Measurements from ENCODE around the gene CELF5.
A peak's percentile ranks its signal among the peaks of the same experiment; 100 is the strongest.
"Not testable (repeated sequence)": the region's sequence is repeated elsewhere in the genome, so short reads cannot be mapped to it uniquely, and the experiment has no call there.

CELF5 gene

GRCh38 chr19:3208317-3209207 lies 15.9 kb upstream of the CELF5 start:
- no peak for DNase-seq

DNA sequence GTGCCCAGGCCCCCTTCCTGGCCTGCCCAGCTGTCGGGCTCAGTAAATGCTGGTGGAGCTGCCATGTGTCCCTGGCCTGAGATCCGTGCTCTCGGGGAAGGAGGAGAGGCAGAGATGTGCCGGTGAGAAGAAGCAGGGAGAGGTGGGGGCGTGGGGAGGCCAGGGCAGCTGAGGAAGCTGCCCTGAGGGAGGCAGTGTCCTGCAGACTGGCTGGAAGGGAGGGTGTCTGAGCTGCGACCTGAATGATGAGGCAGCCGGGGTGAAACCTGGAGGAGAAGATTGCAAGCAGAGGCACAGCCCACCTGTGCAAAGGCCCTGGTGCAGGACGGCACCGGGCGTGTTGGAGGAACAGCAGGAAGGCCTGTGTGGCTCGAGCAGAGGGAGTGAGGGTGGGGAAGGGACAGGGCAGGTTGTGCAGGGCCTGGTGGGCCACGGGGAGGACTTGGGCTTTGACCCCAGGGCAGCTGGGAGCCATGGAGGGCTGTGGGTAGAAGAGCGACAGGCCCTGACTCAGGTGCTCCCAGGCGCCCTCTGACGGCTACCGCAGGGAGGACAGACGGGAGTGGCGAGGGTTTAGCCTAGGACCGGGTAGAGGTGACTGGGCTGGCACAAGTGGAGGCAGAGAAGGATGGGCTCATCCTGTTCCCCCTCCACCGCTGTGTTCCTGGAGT lies 14.0 kb upstream of the CELF5 start:
- peak; percentile 69 to 74 for DNase-seq

- no peak for DNase-seq
These were observed 13.3 kb upstream of the CELF5 start for GRCh38 chr19:3211191-3211590.

DNA sequence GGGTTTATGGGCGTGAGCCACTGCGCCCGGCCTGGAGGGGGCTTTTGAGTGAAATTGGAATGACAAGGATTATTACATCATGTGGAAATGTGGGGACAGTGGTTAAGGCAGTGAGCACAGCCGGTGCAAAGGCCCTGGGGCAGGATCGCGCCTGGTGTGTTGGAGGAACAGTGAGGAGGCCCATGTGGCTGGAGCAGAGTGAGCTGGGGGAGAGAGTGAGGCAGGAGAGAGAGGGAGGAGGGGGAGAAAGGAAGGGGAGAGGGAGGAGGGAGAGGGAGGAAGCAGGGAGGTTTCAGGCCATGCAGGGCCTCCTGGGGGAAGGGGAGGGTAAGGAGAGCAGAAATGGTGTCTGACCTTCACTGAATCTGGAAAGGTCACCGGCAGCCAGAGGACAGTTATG lies 11.3 kb upstream of the CELF5 start:
- DNase-seq, result no peak

DNA sequence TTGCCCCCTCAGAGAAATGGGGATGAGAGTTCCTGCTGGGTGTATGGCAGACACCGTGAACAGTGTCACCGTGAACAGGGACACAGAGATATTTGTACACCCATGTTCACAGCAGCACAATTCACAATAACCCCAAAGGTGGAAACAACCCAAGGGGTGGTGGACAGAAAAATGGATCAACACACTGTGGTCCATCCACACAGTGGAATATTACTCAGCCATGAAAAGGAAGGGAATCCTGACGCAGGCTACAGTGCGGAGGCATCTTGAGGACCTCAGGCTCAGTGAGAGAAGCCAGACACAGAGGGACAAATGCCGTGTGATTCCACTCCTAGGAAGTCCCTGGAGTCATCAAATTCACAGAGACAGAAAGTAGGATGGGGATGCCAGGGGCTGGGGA lies 7.6 kb upstream of the CELF5 start:
- DNase-seq, result no peak

DNA sequence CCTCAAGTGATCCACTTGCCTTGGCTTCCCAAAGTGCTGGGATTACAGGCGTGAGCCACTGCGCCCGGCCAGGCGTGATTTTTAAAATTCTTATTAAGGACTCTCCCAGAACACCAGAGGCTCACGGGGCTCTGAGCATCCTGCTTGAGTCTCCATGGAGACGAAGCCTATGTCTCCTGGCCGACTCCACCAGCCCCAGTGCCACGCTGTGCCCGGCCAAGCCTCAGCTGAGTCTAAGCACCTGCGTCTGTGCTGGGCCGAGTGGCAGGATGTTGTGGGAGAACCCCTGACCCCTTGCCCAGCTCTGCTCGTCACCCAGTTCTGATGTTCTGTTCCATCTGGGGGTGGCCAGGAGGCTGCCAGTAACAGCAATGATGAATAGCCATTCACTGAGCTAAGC lies 3.9 kb upstream of the CELF5 start:
- no peak for DNase-seq

DNA sequence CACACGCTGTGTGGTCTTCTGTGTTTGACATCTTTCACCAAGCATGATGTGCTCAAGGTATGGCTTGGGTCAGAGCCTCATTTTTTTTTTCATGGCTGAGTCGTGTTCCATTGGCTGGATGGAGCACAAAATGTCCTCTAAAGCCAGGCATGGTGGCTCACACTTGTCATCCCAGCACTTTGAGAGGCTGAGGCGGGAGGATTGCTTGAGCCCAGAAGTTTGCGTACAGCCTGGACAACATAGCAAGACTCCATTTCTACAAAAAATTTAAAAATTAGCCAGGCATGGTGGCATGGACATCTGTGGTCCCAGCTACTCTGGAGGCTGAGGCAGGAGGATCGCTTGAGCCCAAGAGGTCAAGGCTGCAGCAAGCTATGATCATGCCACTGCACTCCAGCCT lies 2.9 kb upstream of the CELF5 start:
- not testable (repeated sequence) for DNase-seq

DNA sequence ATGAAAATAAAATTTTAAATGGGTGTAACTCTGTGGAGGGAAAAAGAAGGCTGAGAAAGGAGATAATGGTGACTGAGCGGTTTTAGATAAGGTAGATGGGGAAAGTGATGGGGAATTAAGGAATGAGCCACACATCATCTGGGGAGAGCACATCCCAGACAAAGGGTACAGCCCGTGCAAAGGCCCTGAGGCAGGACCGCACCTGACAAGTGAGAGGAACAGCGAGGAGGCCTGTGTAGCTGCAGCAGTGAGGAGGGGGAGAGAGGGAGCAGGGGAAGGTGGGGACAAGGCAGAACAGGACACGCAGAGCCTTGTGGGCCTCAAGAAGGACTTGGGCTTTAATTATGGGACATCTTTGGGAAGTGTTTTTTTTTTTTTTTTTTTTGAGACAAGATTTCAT lies 1.8 kb upstream of the CELF5 start:
- DNase-seq, result no peak

- DNase-seq, result no peak
These were observed 666 bp downstream of the CELF5 start for GRCh38 chr19:3225169-3225485.

DNA sequence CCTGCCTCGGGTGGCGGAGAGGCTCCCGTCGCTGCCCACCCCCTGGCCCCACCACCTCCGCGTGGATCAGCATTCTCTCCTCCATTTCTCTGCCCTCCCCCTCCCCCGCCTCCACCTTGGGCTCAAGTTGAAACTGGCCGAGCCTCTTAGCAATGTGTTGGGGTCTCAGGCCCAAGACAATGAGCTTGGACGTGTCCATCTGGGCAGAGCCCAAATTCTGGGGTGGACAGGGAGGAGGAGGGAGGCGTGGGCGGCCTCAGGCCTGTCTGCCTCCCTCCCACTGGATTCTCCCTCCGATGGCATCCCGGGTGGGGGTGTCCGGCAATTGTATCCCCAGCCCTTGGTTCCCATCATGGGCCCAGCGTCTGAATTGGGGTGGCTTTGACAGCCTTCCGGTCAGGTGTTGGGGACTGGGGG lies 1.2 kb downstream of the CELF5 start:
- DNase-seq, result no peak

DNA sequence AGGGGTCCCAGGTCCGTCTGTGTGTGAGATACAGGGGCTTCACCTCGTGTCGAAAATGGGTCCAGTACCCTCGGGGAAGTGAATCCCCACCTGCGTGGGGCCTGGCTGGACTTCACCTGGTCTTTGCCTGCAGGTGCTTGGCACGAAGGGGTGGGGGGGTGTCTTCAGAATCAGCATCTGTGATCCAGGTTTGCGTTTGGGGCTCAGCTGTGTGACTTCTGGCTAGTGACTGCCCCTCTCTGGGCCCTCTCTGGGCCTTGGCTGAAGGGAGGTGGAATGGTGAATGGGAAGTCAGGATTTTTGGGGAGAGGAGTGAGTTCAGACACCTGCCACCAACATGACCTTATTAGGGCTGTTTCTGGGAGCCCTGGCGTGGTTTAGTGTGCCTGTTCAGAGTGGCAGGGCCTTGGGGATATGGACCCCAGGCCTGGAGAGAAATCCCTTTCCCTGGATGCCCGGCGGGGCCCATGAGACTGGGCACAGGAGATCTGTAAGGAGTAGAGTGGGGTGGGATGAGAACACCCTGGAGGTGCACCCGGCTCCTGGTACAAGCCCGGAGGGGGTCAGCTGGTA lies 2.7 kb downstream of the CELF5 start:
- no peak for DNase-seq

DNA sequence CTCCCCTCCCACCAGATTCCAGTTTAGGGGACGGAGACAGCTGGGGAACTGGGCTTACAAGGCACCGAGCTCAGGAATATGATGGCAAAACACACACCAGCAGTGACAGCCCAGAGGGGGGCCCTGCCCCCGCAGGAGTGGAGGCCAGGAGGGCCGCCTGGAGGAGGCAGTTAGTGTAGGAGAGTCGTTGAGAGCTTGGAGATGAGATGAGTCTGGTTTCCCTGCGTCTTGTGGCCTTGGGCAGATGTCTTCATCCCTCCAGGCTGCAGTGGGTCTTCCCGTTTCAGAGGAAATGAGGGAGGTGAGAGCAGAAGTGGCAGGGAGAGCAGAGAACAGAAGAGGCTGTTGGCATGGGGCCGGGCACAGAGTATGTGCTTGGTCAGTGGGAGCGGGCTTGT lies 4.9 kb downstream of the CELF5 start:
- DNase-seq, result no peak

DNA sequence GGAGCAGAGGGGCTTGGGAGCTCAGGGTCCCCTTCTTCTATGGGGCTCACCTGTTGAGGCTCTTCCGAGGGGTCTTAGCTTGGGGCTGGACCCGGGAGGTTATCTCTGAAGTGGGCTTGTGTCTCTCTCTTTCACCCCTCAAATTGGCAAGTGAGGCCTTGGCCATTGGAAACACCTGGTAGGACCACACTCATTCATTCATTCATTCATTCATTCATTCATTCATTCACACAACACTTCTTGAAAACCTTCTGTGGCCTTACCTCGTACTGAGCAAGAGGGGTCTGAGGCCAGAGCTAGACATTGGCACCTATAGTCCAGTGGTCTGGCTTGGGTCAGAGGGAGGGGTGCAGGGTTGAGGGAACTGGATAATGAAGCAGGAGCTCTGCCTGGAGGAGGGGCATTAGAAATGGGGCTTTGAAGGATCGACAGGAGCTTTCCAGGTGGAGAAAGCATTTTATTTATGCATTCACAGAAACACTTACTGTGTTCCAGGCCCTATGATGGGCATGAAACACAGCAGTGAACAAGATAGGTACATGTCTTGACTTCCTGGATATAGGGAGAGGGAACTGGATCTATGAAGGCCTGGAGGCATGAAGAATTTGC lies 5.5 kb downstream of the CELF5 start:
- DNase-seq, result no peak

- DNase-seq, result no peak
These were observed 6.8 kb downstream of the CELF5 start for GRCh38 chr19:3231288-3231687.

DNA sequence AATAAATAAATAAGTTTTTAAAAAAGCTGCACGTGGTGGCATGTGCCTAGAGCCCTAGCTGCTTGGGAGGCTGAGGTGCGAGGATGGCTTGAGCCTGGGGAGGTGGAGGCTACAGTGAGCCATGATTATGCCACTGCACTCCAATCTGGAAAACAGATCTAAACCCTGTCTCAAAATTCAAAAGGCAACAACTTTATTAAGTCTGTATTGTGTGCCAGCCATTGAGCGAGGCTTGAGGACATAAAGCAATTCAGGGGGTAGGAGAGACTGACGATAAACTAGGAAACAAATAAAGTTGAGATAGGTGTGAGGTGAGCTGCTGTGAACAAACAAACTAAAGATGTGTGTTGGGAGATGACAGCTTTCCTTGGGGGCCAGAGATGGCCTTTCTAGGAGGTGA lies 8.7 kb downstream of the CELF5 start:
- no peak for DNase-seq

GRCh38 chr19:3233831-3234230 lies 9.4 kb downstream of the CELF5 start:
- DNase-seq, result no peak

DNA sequence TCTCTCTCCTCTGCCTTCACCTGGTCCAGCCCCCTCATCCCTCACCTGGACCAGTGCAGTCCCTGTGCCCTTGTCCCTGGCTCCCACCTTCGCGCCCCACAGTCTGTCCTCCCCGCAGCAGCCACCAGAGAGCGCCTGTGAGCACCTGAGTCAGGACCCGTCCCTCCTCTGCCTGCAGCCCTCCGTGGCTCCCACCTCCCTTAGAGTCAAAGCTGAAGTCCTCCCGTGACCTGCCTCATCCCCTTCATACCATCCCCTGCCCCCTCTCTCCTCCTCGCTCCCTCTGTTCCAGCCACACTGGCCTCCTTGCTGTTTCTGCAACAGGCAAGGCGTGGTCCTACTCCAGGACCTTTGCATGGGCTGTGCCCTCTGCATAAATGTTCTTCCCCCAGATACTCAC lies 10.3 kb downstream of the CELF5 start:
- DNase-seq, result no peak

DNA sequence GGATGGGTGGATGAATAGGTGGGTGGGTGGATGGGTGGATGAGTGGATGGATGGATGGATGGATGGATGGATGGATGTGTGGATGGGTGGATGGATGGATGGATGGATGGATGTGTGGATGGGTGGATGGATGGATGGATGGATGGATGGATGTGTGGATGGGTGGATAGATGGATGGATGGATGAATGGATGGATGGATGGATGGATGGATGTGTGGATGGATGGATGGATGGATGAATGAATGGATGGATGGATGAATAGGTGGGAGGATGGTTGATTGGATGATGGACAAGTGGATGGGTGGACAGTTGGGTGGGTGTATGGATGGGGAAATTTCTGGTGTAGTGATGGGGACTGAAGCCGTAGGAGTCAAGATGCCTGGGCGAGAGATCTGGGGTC lies 11.1 kb downstream of the CELF5 start:
- not testable (repeated sequence) for DNase-seq

GRCh38 chr19:3236272-3236671 lies 11.8 kb downstream of the CELF5 start:
- no peak for DNase-seq

GRCh38 chr19:3238066-3238561 lies 13.7 kb downstream of the CELF5 start:
- DNase-seq, result no peak

DNA sequence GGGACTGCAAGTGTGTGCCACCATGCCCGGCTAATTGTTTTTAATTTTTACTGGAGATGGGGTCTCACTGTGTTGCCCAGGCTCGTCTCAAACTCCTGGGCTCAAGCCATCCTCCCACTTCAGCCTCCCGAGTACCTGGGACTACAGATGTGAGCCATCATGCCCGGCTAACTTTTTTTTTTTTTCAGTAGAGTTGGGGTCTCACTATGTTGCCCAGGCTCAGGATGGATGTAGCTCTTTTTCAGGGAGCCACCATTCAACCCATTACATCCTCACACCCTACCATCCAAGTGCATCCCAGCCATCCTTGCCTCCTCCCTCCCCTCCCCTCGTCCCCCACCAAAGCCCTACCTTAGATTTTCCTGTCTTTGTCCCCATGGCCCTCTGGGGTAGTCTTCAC lies 14.9 kb downstream of the CELF5 start:
- DNase-seq, result no peak

- DNase-seq, result peak; percentile 16 to 32
These were observed 19.6 kb downstream of the CELF5 start for GRCh38 chr19:3243819-3244700.

- no peak for DNase-seq
These were observed 20.6 kb downstream of the CELF5 start for GRCh38 chr19:3245050-3245449.
